Adipose tissue (tissue), 3 donors: ENCODE data around the gene NUF2. TPM values are rescaled to one million over a fixed set of nuclear protein-coding genes. Genes with fewer than 3 reads are reported as not detected.
"Not testable (repeated sequence)": the region's sequence is repeated elsewhere in the genome, so short reads cannot be mapped to it uniquely, and the experiment has no call there.

Experiments
- H3K27ac ChIP-seq: one replicate; pipeline ENCODE4 v1.5.1; 2013; ENCODE audit warnings: low read depth, low read length
- WGBS, 3 donors: extraction: QIAGEN DNeasy Blood & Tissue Kit; methylation state at CpG; one replicate each; pipeline ENCODE4 v1.1.7; 2013; 5-methylcytosine and 5-hydroxymethylcytosine counted together
- polyA plus RNA-seq, 3 donors: library from polyadenylated mRNA; stranded (reverse); fragments of 200-250 nt; gene quantifications; one replicate each; pipeline ENCODE4 v1.2.3, GENCODE V29; 2013
- donor health status: healthy with polysubstance abuse.
- donor health status: Bipolar disorder and iron deficiency.
- donor health status: healthy.

Gene NUF2
- polyA plus RNA-seq: under 1 TPM; 0.22 to 0.90 (median 0.24) TPM

DNA sequence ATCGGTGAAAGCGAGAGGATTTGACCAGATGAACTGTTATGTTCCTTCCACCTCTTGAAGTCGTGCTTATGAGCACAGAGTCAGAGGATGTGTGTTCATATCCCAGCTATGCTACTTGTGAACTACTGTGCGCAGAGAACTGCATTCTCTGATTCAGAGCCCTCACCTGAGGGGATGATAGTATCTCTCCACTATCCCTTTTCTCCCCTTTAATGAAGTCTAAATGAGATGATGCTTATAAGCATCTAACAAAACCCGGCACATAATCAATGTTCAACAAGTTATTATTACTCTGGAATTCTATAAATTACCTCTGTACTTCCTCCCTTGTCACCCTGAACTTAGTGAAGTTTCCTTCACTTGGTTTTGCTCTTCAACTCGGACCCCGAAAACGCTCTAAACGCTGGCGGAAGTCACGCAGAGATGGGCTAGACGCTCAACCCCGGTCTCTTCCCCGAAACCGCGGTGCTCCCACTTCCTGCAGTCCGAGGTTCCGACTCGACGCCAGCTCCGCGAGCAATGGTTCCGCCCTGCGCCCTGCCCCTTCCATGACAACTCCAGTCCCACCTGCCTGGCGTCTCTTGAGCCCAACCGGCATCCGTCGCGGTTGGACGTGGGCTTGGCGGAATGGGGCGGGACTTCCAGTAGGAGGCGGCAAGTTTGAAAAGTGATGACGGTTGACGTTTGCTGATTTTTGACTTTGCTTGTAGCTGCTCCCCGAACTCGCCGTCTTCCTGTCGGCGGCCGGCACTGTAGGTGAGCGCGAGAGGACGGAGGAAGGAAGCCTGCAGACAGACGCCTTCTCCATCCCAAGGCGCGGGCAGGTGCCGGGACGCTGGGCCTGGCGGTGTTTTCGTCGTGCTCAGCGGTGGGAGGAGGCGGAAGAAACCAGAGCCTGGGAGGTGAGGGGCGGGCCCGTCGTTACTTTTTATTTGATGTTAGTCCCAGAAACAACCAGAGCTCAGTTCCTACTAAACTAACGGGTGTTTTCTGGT is at the start of gene NUF2:
Gene NUF2, plus strand, starts transcription at position 644 of the 995 bp plus-strand sequence. CDS start 4,098 bp downstream, outside the sequence.
- 0% methylated on average over 58 of the region's 58 CpGs for WGBS, 3 donors
- H3K27ac ChIP-seq: peak within 1 kb of the TSS; percentile 64

- no peak overlapping the region for H3K27ac ChIP-seq
- WGBS, 3 donors: 82 to 96% (median 96%) methylated on average over 2 of the region's 2 CpGs
Measured at GRCh38 chr1:163273766-163274441, 47.9 kb upstream of the NUF2 start.

GRCh38 chr1:163275222-163275621 is 46.5 kb upstream of the NUF2 start:
- H3K27ac ChIP-seq: no peak overlapping the region
- WGBS, 3 donors: 97 to 98% (median 97%) methylated on average over 1 of the region's 1 CpG

DNA sequence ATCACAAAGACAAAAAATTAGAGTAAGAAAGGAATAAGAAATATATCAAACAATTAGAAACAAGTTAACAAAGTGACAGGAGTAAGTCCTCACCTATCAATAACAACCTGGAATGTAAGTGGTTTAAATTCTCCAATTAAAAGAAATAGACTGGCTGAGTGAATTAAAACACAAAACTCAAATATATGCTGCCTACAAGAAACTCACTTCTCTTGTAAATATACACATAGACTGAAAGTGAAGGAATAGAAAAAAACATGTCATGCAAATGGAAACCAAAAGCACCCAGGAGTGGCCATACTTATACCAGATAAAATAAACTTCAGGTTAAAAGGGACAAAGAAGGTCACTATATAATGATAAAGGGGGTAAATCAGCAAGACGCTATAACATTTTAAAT is 43.2 kb upstream of the NUF2 start:
- 98 to 100% (median 98%) methylated on average over 1 of the region's 1 CpG for WGBS, 3 donors
- no peak overlapping the region for H3K27ac ChIP-seq

DNA sequence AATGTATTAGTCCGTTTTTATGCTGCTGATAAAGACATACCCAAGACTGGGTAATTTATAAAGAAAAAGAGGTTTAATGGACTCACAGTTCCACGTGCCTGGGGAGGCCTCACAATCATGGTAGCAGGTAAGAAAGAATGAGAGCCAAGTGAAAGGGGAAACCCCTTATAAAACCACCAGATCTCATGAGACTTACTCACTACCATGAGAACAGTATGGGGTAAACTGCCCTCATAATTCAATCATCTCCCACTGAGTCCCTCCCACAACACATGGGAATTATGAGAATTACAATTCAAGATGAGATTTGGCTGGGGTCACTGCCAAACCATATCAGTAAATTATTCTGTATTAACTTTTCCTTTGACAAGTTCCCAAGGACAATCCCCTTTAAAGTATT is 36.9 kb upstream of the NUF2 start:
- H3K27ac ChIP-seq: not testable (repeated sequence)
- 63 to 72% (median 69%) methylated on average over 2 of the region's 2 CpGs for WGBS, 3 donors

DNA sequence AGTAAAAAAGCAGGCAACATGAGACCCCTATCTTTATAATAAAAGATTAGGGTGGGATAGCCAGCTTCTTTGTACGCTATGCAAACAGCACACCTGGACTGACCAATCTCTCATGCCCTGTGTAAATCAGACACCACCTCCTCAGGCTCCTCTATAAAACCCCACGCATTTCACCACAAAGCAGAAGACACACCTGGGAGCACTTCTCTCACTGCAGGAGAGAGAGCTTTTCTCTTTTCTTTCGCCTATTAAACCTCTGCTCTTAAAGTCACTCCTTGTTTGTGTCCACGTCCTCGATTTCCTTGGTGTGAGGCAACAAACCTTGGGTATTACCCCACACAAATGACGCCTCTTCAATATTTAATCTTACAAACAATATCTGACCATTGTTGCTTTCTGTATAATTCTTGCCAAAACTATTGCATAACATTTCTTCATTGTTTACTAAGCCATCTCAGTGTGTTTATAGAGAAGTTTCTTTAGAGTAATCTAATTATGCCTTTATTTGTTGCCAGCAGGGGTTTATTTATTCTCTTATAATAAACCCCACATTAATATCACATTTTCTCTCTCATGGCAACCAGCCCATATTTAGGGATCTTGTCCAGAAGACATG is 31.6 kb upstream of the NUF2 start:
- 67 to 84% (median 72%) methylated on average over 6 of the region's 6 CpGs for WGBS, 3 donors
- no peak overlapping the region for H3K27ac ChIP-seq

DNA sequence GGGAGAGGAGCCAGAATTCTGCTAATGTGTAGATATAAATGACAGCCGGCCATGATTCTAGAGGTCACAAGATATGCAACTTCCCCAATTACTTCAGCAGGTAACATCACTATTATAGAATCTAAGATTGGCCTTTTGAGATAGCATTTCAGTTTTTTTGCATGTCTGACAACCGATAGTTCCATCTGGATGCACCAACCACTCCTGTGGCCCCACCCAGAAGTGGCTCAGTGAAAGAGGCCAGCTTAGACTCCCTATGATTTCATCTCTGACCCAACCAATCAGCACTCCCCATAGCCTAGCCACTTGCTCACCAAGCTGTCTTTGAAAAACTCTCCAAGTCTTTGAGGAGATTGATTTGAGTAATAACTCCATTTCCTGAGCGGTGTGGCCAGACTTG is 30.3 kb upstream of the NUF2 start:
- 88 to 97% (median 96%) methylated on average over 3 of the region's 3 CpGs for WGBS, 3 donors

GRCh38 chr1:163292153-163292552 is 29.6 kb upstream of the NUF2 start:
- WGBS, 3 donors: 95 to 97% (median 97%) methylated on average over 2 of the region's 2 CpGs
- not testable (repeated sequence) for H3K27ac ChIP-seq

More for the DNA sequence above, 30.3 kb upstream of the NUF2 start:
- H3K27ac ChIP-seq: no peak overlapping the region

GRCh38 chr1:163293497-163293896 is 28.3 kb upstream of the NUF2 start:
- WGBS, 3 donors: 39 to 89% (median 71%) methylated on average over 1 of the region's 1 CpG
- not testable (repeated sequence) for H3K27ac ChIP-seq

GRCh38 chr1:163295949-163296348 is 25.8 kb upstream of the NUF2 start:
- H3K27ac ChIP-seq: no peak overlapping the region

DNA sequence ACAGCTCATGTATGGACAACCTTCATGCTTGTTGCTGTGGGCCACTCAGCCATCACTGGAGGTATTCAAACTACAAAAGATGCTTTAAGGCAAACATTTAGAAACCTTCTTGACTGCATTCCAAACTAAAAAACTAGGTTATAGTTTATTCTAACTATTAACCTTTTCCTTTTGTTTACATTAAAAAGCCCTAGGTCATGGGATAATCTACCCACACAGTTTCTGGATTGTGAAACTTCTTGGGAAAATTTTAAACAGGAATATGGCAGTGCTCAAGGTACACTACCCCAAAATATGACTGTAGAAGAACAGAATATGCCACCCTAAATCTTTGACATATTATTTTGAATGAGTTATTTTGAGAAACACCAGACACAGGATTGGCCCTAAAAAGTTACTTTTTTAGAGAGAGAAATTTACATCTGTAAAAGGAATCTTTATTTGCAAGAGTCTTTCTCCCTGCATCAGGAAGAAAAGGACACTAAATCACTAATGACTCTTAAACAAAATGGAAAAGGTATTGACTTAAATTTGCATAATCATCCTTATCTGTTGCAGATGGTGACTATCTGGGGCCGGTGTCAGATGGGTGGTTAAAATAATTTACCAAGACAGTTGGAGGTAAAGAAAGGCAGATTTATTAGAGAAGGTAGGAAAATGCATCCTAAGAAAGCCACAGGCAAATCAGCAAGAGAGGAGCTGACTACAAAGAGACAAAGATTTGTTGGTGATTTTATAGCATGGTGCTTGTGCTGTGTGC is 25.1 kb upstream of the NUF2 start:
- H3K27ac ChIP-seq: no peak overlapping the region
- 71 to 87% (median 75%) methylated on average over 1 of the region's 1 CpG for WGBS, 3 donors

More at GRCh38 chr1:163295949-163296348, 25.8 kb upstream of the NUF2 start:
- WGBS, 3 donors: 85 to 99% (median 95%) methylated on average over 2 of the region's 2 CpGs

GRCh38 chr1:163298365-163298764 is 23.4 kb upstream of the NUF2 start:
- WGBS, 3 donors: 35 to 54% (median 50%) methylated on average over 1 of the region's 1 CpG
- no peak overlapping the region for H3K27ac ChIP-seq

DNA sequence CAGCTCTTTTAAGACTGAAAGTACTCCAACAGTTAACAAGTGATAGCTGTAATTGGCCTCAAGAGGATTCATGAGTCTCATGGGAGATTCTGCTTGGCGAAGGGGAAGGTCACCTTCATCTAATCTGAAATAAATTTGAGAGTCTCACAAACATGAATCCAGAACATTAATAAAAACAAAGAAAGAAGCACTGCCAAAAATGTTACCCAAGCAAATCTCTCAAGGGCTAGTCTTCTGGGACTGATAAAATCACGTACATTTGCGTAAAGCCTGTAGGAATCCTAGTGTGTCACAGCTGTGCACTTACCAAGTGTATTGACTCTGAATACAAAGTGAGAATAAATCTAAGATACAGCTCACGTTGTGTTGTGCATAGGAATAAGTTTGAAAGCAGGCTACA is 21.2 kb upstream of the NUF2 start:
- H3K27ac ChIP-seq: no peak overlapping the region
- 67 to 79% (median 75%) methylated on average over 4 of the region's 4 CpGs for WGBS, 3 donors

GRCh38 chr1:163303561-163303960 is 18.2 kb upstream of the NUF2 start:
- WGBS, 3 donors: 91 to 96% (median 93%) methylated on average over 5 of the region's 5 CpGs
- no peak overlapping the region for H3K27ac ChIP-seq

- H3K27ac ChIP-seq: no peak overlapping the region
- 98 to 100% (median 100%) methylated on average over 1 of the region's 1 CpG for WGBS, 3 donors
Measured at GRCh38 chr1:163305441-163305840, 16.3 kb upstream of the NUF2 start.

- WGBS, 3 donors: 96 to 99% (median 96%) methylated on average over 5 of the region's 5 CpGs
- no peak overlapping the region for H3K27ac ChIP-seq
Measured at GRCh38 chr1:163307479-163308171, 14.1 kb upstream of the NUF2 start.

DNA sequence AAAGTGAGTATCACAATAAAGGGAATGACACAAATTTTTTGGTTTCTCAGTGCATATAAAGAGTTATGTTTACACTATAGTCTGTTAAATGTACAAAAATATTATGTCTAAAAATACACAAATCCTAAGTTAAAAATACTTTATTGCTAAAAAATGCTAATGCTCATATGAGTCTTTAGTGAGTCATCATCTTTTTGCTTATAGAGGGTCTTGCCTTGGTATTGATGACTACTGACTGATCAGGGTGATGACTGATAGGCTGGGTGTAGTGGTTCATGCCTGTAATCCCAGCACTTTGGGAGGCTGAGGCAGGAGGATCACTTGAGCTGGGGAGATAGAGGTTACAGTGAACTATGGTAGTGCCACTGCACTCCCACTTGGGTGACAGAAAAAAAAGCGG is 12.9 kb upstream of the NUF2 start:
- H3K27ac ChIP-seq: no peak overlapping the region
- 98 to 100% (median 100%) methylated on average over 1 of the region's 1 CpG for WGBS, 3 donors
